Natural killer cell treated with Interleukin-12 subunit alpha and Interleukin-12 subunit beta and Interleukin-15 and Interleukin-18, amount 100 ng/mL, for 72 hours (primary cell): ENCODE data around the gene PCBP1. TPM values are rescaled to one million over a fixed set of nuclear protein-coding genes. Genes with fewer than 3 reads are reported as not detected.
A peak's percentile ranks its signal among the peaks of the same experiment; 100 is the strongest.

Experiments used
- ATAC-seq, 2 donors: fragments of 150-1000 bp; cut with Tn5 transposase in 1 of 2; sonication (Bioruptor Pico), chemical (Tn5 transposase) in 1 of 2; 2 replicates each; pipeline ENCODE4 v1.10.0; 2021
- DNase-seq: peaks from one replicate; pipeline ENCODE4 v3.0.0; 2022; ENCODE audit warnings: low spot score
- H3K27ac Mint-ChIP-seq, 2 donors: 1 replicate in 1 of 2; 2 replicates in 1 of 2; pipeline ENCODE4 v1.8.0; 2022; ENCODE audit warnings: mixed read lengths in 2 of 2, mild to moderate bottlenecking in 1 of 2, moderate library complexity in 1 of 2
- H3K27me3 Mint-ChIP-seq, 2 donors: 1 replicate in 1 of 2; 2 replicates in 1 of 2; pipeline ENCODE4 v1.8.0; 2022; ENCODE audit warnings: mixed read lengths in 2 of 2
- H3K36me3 Mint-ChIP-seq: one replicate; pipeline ENCODE4 v1.8.0; 2022; ENCODE audit warnings: mixed read lengths
- H3K4me1 Mint-ChIP-seq, 2 donors: 1 replicate in 1 of 2; 2 replicates in 1 of 2; pipeline ENCODE4 v1.8.0; 2022; ENCODE audit warnings: low read depth in 2 of 2, mixed read lengths in 2 of 2, mild to moderate bottlenecking in 1 of 2
- H3K4me3 Mint-ChIP-seq: one replicate; pipeline ENCODE4 v1.8.0; 2022; ENCODE audit warnings: mixed read lengths
- H3K9me3 Mint-ChIP-seq: 2 replicates; pipeline ENCODE4 v1.8.0; 2022; ENCODE audit warnings: mixed read lengths
- total RNA-seq, 2 donors: library from RNA; stranded (reverse); gene quantifications; one replicate each; pipeline ENCODE4 v1.2.3, GENCODE V29; 2022

PCBP1 gene
- total RNA-seq, 2 donors from 2014 or later = 357 to 363 TPM

DNA sequence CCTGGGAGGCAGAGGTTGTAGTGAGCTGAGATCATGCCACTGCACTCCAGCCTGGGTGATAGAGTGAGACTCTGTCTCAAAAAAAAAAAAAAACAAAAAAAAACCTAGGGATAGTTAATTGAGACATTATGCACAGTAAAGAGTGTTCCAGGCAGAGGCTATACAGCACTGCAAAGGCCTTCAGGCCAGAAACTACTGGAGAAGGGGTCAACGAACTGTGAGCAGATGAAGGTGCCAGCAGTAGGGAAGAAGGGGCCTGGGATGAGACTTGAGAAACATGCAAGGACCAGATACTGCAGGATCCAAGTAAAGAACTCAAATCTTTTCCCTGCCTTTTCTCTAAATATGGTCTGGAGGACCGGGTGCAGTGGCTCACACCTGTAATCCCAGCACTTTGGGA is 26.0 kb upstream of the PCBP1 start:
- ATAC-seq (no peak), DNase-seq (no peak)
- no peaks in the 10 kb centered on the region for H3K27me3 Mint-ChIP-seq
- H3K4me1 Mint-ChIP-seq = peaks cover 10 to 11% of the 10 kb centered on the region in 2 donors
- H3K4me3 Mint-ChIP-seq = no peak overlapping the region
- no peaks in the 10 kb centered on the region for H3K9me3 Mint-ChIP-seq
- H3K36me3 Mint-ChIP-seq = peaks cover 15% of the 10 kb centered on the region
- H3K27ac Mint-ChIP-seq = no peak overlapping the region

DNA sequence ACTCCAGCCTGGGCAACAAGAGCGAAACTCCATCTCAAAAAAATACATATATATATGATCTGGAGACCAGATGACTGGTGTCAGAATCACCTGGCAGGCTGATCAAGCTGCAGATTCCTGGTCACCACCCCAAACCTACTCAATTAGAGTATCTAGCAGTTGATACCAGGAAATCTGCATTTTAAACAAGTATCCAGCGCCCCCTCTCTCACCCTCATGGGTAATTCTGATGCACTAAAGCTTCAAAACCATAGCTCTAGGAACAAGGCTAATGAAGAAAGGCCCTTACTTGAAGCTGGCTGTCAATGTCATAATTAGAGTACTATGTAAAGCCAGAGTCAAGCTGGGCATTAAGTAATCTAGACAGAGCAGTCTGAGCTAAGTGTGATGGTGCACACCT is 25.0 kb upstream of the PCBP1 start:
- ATAC-seq (no peak), DNase-seq (no peak)
- H3K27me3 Mint-ChIP-seq = no peaks in the 10 kb centered on the region
- H3K9me3 Mint-ChIP-seq = no peaks in the 10 kb centered on the region
- peak overlapping the region; percentile 29 to 32 for H3K27ac Mint-ChIP-seq
- H3K36me3 Mint-ChIP-seq = peaks cover 20% of the 10 kb centered on the region
- no peak overlapping the region for H3K4me3 Mint-ChIP-seq
- H3K4me1 Mint-ChIP-seq = peaks cover 16% of the 10 kb centered on the region in 2 donors

DNA sequence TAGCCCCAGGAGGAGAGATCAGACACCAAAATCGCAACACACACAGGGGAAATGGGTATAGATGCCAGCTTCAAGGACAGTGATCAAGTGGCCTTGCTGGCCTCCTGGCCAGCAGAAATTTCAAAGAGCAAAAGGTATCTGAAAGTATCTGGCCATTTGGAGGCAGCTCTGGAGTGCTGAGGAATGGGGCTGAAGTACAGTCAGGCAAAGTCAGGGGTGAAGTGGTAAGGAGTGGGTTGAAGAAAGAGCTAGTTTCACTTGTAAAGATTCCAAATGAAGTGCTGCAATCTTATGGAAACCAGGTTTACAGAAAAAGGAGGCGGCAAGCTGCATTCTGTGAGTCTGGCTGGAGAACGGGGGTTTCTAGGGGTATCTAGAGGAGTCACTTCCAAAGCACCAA is 19.2 kb upstream of the PCBP1 start:
- ATAC-seq = no peak
- H3K36me3 Mint-ChIP-seq = peaks cover 28% of the 10 kb centered on the region

DNA sequence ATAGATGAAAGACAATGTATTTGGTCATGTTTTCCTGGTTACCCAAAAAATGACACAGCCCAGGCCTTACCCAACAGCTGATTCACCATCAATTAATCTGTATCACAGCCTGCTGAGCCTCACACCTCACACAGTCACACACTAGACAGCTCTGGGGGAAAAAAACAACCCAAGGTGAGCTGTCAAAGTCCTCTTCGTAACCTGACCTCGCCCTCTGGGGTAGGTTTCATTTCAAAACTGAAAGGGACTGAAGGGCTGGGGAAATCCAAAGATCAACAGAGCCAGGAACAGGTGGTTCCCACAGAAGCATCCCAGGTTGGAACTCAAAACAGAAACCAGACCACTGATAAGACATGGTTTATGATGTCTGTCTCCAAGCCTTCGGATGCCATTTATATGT is 18.2 kb upstream of the PCBP1 start:
- peak overlapping the region; percentile 66 for H3K4me3 Mint-ChIP-seq
- no peaks in the 10 kb centered on the region for H3K27me3 Mint-ChIP-seq
- peaks cover 28% of the 10 kb centered on the region for H3K36me3 Mint-ChIP-seq
- H3K4me1 Mint-ChIP-seq = peaks cover 36 to 49% of the 10 kb centered on the region in 2 donors
- DNase-seq (peak; percentile 87), ATAC-seq (peak; percentile 97)
- H3K27ac Mint-ChIP-seq = peak overlapping the region; percentile 86 to 87
- no peaks in the 10 kb centered on the region for H3K9me3 Mint-ChIP-seq

More for the DNA sequence above, 19.2 kb upstream of the PCBP1 start:
- Mint-ChIP-seq H3K9me3 (no peaks in the 10 kb centered on the region), H3K27me3 (no peaks in the 10 kb centered on the region), H3K4me1 (peaks cover 37 to 43% of the 10 kb centered on the region in 2 donors), H3K4me3 (peak overlapping the region; percentile 80), H3K27ac (peak overlapping the region; percentile 86 to 87)
- DNase-seq = no peak

DNA sequence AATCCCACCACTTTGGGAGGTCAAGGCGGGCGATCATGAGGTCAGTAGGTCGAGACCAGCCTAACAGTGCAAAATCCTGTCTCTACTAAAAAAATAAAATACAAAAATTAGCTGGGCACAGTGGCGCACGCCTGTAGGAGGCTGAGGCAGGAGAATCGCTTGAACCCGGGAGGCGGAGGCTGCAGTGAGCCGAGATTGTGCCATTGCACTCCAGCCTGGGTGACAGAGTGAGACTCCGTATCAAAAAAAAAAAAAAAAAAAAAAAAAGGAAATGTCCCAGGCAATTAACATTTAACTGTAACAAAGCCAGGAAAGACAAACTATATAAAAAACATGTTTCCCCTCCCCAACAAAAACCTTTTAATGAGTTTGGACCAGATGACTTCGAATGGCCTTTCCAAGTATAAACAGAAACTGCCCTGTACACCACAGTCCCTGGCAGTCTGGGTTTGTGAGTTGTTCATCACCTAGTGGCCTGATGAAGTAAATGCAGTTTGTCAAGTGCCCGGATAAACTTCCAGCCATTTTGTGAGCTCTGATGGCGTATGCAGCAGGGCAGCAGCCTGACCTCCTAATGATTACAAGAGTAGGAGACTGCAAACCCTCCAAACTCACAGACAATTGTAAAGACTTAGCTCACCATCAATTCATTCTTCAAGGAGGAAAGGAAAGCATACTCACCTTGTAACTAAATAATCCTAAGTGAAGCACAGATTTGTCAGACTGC is 16.6 kb upstream of the PCBP1 start:
- Mint-ChIP-seq H3K9me3 (no peaks in the 10 kb centered on the region), H3K4me3 (peak overlapping the region; percentile 66), H3K36me3 (peaks cover 23% of the 10 kb centered on the region), H3K4me1 (peaks cover 36 to 43% of the 10 kb centered on the region in 2 donors), H3K27me3 (no peaks in the 10 kb centered on the region), H3K27ac (peak overlapping the region; percentile 86 to 87)
- ATAC-seq (peak; percentile 80 to 81), DNase-seq (peak; percentile 83)

DNA sequence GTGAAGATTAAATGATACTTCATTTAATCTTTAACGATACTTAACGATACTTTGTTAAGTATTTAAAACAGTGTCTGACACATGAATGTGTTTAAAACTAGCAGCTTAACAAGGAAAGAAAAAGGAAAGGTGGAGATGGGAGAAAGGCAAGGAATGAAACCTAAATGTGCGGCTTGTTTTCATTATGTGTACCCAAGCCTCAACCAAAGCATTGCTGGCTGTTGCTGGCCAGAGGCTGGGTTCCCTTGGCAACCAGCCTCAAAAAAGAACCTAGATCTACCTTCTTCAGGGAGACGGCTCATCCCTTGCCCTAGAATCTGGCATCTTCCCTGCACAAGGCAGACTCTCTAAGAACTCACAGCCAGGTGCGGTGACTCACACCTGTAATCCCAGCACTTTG is 13.8 kb upstream of the PCBP1 start:
- DNase-seq (no peak), ATAC-seq (no peak)
- peaks cover 16% of the 10 kb centered on the region for H3K36me3 Mint-ChIP-seq
- H3K27ac Mint-ChIP-seq = peak overlapping the region in 1 of 2 donors; percentile 54
- H3K9me3 Mint-ChIP-seq = no peaks in the 10 kb centered on the region
- no peaks in the 10 kb centered on the region for H3K27me3 Mint-ChIP-seq
- peaks cover 25 to 33% of the 10 kb centered on the region in 2 donors for H3K4me1 Mint-ChIP-seq
- H3K4me3 Mint-ChIP-seq = no peak overlapping the region

DNA sequence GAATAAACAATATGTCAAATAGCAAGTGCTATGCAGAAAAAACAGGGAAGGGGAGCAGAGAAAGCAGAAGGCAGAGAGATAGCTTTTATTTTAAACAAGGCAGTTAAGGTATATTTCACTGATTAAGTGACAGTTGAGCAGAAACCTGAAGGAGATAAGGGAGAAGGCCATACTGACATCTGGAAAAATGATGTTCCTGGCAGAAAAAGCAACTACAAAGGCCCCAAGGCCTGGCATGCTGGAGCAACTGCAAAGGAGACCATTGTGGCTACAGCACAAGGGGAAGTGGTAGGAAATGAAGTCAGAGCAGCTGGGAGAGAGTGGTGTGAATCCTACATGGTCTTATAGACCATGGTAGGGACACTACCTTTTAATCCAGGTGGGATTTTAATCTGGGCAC is 8.9 kb upstream of the PCBP1 start:
- H3K4me1 Mint-ChIP-seq = peaks cover 24 to 35% of the 10 kb centered on the region in 2 donors
- peak overlapping the region; percentile 40 for H3K4me3 Mint-ChIP-seq
- peaks cover 29% of the 10 kb centered on the region for H3K36me3 Mint-ChIP-seq

DNA sequence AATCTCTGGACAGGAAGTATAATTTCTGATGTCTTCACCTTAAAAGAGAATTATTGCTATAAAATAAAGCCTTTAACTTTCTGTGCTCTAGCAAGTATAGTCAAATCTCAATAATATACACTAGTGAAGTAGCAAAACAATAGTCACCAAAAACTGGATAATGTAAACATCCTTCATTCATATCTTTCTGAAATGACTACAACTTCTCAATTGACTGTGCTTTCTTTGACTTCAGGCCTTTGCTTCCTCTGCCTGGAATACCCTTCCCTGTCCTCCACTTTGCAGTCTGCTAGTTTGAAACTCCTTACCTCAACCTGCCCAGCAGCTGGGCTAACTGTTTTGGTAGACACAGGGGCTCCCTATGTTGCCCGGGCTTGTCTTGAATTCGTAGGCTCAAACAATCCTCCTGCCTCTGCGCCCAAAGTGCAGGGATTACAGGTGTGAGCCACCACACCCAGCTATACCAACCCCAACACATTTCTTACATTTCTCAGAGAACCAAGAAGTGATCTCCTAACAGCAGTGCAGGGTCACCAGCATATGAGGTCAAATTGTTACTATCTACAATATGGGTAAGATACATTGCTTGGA is 6.6 kb upstream of the PCBP1 start:
- peak overlapping the region; percentile 32 to 58 for H3K27ac Mint-ChIP-seq
- H3K27me3 Mint-ChIP-seq = no peaks in the 10 kb centered on the region
- no peak for DNase-seq
- no peak for ATAC-seq
- peaks cover 40 to 54% of the 10 kb centered on the region in 2 donors for H3K4me1 Mint-ChIP-seq
- peaks cover 33% of the 10 kb centered on the region for H3K36me3 Mint-ChIP-seq
- no peaks in the 10 kb centered on the region for H3K9me3 Mint-ChIP-seq
- no peak overlapping the region for H3K4me3 Mint-ChIP-seq

More for the DNA sequence above, 8.9 kb upstream of the PCBP1 start:
- H3K9me3 Mint-ChIP-seq = no peaks in the 10 kb centered on the region
- H3K27ac Mint-ChIP-seq = peak overlapping the region; percentile 51 to 58
- DNase-seq = no peak
- no peak for ATAC-seq
- no peaks in the 10 kb centered on the region for H3K27me3 Mint-ChIP-seq

DNA sequence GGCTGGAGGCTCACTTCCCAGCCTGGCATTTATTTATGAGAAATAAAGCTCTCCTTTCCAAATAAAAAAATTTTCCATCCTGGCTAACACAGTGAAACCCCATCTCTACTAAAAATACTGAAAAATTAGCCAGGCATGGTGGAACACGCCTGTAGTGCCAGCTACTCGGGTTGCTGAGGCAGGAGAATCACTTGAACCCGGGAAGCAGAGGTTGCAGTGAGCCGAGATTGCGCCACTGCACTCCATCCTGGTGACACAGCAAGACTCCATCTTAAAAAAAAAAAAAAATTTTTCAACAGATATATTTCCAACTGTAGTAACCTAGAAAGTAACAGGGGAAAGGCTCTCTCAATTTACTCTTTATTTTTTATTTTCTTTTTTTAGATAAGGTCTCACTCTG is 6.1 kb upstream of the PCBP1 start:
- DNase-seq (no peak), ATAC-seq (no peak)
- Mint-ChIP-seq H3K4me1 (peaks cover 46 to 59% of the 10 kb centered on the region in 2 donors), H3K36me3 (peaks cover 28% of the 10 kb centered on the region), H3K27ac (peak overlapping the region; percentile 32 to 58), H3K27me3 (no peaks in the 10 kb centered on the region), H3K4me3 (no peak overlapping the region), H3K9me3 (no peaks in the 10 kb centered on the region)

DNA sequence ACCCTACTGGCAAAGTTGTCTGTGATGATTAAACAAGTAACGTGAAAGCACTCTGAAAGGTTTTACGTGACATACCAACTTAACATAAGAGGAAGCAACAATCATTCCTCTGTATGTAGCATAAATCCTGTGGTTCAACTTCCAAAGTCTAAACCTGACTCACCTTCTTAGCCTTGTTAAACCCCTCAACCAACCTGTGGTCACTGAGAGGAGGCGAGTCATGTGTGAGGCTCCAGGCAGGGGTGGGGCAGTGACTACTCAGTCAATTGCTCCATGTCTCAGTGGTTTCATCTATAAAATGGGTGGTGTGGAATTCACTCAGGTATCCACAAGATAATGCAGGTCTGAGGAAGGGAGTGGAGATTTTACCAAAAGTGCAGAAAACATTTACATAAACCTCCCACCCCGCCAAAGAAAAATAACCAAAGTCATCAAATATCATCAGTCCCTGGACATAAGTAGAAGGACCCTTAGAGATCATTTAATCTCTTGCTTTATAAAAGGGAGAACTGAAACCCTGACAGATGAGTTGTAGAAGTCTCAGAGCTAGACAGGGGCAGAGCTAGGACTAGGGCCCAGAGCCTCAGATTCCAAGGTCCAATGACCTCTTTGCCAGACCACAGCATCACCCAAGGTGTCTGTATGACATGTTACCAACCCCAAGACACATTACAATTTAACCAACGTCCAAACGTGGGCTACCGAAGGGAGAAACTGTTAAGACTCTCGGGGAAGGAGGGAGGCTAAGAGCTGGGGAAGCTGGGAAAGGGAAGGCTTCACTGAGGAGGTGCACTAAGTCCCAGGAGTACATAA is 3.7 kb upstream of the PCBP1 start:
- DNase-seq (no peak), ATAC-seq (peak in 1 of 2 donors; percentile 18)
- Mint-ChIP-seq H3K4me1 (peaks cover 48 to 60% of the 10 kb centered on the region in 2 donors), H3K4me3 (peak overlapping the region; percentile 92), H3K36me3 (peaks cover 36% of the 10 kb centered on the region), H3K9me3 (no peaks in the 10 kb centered on the region), H3K27me3 (no peaks in the 10 kb centered on the region), H3K27ac (peak overlapping the region; percentile 100)

DNA sequence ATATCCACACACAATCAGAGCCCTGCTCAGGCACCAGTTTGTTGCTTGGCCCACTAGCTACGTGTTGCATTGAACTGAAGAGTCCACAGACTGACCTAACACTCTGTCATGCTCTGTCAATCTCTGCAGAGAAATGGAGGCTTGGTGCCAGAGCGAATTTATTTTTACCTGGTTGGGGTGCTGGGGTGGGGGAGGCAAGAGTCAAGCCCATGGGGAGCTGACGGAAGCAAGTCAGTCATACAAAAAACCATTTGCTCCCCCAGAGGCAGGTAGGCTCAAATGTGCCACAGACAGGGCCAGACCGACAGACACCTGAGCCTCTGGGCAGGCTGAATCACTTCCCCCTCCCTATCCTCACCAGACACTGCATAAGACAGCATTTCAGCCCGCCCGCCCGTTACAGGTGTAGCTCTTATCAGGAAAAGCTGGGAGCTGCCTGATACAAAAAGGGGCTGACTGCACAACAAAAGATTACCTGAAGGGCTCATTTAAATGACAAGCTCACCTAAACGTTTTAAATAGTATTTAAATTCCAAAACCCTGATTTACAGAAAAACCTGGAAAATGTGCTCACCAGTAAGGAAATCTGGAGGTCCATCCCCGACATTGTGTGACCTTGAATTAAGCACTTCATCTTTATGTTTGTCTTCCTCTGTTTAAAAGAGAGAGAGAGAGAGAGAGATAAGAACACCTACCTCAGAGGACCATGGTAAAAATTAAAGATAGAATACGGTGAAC is 2.1 kb upstream of the PCBP1 start:
- H3K27ac Mint-ChIP-seq = peak overlapping the region; percentile 100
- H3K27me3 Mint-ChIP-seq = no peaks in the 10 kb centered on the region
- H3K36me3 Mint-ChIP-seq = peaks cover 32% of the 10 kb centered on the region
- DNase-seq (no peak), ATAC-seq (no peak)
- H3K4me3 Mint-ChIP-seq = peak overlapping the region; percentile 99
- H3K4me1 Mint-ChIP-seq = peaks cover 42 to 51% of the 10 kb centered on the region in 2 donors
- H3K9me3 Mint-ChIP-seq = no peaks in the 10 kb centered on the region

DNA sequence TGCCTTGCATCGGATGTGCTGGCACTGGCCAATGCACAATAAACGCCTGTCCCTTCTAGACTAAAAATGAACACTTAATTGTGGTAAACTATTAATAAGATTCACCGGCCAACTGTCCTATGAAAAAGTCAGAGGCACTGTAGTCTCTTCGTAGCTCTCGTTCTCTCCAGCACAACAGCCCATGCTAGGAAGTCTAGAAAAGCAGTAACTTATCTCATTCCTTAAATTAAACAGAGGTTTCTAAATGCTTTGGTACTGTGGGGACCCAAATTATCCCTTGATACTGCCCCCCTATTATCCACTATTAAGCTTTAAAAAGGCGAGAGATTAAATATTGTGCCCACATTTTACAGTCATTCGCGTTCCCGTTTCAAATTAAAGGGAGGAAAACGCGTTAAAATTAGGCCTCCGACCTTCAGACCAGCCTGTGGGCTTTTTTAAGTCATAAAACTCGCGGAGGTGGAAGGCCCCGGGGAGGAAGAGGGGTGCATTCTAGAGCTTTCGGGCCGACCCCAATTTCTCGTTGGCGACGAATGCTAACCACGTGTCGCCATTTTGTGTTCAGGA is 1.5 kb upstream of the PCBP1 start:
- no peak for DNase-seq
- Mint-ChIP-seq H3K4me3 (peak overlapping the region; percentile 99), H3K36me3 (peaks cover 36% of the 10 kb centered on the region), H3K4me1 (peaks cover 46 to 53% of the 10 kb centered on the region in 2 donors), H3K27me3 (no peaks in the 10 kb centered on the region), H3K9me3 (no peaks in the 10 kb centered on the region), H3K27ac (peak overlapping the region; percentile 100)
- no peak for ATAC-seq

DNA sequence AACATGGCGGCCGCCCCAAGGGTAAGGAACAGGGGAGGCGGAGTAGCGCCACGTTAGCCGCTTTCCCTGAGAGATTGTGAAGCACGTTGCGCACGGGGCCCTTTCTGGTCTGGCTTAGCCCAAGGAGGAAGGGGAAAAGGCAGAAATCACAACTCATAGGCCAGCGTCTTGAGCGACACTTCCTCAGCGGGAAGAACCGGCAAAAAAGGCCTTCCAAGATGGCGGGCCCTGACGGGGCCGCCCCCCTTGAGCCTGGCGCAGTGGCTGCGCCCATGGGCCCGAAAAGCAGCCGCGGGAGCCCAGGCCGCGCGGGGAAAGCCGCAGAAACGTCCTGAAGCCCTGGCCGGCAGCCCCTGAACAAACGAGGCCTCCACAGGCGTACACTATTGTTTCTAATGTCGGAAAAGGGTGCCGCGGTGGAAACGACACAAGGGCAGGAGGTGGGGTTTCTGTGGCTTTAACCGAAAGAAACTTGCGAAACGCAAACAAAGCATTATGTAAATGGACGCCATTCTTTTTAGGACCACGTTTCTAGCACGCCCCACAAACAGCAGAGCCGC is 919 bp upstream of the PCBP1 start:
- ATAC-seq (peak; percentile 58 to 78), DNase-seq (peak; percentile 88)
- Mint-ChIP-seq H3K27ac (peak overlapping the region; percentile 100), H3K4me1 (peaks cover 48 to 54% of the 10 kb centered on the region in 2 donors), H3K27me3 (no peaks in the 10 kb centered on the region), H3K36me3 (peaks cover 36% of the 10 kb centered on the region), H3K4me3 (peak overlapping the region; percentile 99), H3K9me3 (no peaks in the 10 kb centered on the region)
